ENCODE data around the gene CYFIP1.
A peak's percentile ranks its signal among the peaks of the same experiment; 100 is the strongest.

CYFIP1 gene

DNA sequence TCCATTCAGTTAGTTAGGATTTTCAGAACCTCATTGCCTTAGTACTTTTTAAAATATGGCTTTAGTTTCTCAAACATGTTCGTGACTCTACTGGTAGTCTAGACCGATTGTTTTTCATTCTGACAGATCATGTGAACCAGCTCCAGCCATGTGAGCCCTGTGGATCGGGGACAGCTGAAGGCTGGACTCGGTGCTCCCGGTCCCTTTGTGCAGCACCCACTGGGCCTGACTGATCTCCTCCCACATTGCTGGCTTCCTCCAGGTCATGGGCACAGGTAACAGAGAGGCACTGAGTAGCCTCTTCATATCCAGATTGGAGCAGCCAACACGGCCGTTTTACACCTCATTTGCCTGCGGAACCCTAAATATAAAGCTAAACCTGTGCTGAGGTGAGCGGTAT, 111.2 kb downstream of the CYFIP1 start:
- DNase-seq (ENCODE audit: low read depth), result no peak

DNA sequence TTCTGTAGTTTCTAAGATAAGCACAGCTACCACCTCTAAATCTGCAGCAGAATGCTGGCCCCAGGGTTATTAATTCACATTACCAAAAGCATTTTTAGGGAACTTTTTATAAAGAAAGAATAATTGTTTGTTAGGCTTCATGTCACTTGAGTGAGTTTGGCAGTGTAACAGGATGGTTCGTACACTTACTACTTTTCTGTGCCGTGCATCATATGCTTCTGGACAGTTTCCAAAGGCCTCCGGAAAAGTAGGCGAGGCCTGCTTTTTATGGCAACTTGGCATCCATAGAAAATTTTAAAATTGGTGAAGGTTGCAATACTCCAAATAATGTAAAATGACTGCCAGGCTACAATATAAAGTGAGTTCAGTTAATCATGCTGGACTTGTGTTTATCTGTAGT, 111.7 kb downstream of the CYFIP1 start:
- DNase-seq (ENCODE audit: low read depth), result no peak

DNA sequence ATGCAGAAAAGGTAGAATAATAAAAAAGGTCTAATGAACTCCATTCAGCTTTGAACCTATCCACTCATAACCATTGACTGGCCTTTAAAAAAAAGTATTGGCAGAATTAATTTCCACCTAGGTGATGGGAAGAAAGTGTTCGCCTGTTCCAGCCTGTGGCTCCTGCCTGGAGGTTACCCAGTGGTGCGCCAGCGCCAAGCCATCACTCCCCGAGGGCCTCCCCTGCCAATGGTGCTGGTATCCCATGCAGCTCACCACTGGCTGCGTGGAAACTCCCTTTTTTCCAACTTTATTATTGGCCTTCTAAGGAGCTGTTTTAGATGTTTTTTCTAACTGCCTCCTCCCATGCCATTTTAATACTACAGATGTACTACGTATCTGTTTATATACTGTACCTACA, 112.3 kb downstream of the CYFIP1 start:
- no peak for DNase-seq (ENCODE audit: low read depth)

DNA sequence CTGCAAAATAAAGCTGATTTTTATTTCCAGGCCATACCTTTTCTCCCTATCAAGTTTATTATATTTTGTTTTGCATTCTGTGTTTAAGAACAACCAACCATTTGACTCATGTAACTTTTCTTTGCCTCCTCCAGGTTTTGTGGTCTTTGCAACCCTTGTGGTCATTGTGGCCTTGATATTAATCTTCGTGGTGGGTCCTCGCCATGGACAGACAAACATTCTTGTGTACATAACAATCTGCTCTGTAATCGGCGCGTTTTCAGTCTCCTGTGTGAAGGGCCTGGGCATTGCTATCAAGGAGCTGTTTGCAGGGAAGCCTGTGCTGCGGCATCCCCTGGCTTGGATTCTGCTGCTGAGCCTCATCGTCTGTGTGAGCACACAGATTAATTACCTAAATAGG, 114.1 kb downstream of the CYFIP1 start:
- DNase-seq (ENCODE audit: low read depth), result no peak

DNA sequence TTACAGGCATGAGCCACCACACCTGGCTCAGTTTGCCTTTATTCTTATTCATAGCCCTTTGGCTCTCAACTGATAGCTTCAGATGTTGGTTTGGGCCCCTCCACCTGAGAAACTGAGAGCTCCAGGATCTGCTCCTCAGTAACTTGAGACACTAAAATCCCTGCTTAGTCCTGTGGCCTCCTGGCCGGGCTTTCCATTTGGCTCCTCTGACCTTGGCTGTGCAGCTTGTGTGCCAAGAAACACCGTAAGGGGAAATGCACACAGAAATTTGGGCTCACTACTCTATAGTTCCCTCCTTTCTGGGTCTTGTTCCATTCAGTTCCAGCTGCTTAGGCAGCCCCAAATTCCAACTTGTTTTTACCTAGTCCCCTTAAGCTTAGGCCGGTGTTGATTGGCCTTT, 116.8 kb downstream of the CYFIP1 start:
- DNase-seq (ENCODE audit: low read depth), result no peak

DNA sequence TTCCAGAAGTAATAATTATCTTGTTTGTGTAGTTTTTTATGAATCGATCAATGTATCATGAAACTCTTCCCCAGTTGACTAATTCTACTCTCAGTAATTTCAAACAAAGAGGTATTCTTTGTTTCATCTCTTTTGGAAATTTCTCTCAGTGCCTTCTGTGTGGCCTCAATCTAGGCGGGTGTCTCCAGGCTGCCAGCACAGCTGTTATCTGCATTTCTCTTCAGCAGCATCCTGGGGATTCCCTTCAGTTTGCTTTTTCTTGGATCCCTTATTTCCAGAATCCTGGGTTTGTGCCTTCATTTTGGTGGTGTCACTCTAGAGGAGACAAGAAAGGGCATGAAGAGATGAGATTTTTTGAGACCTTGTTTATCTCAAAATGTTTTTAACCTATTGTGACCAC, 119.0 kb downstream of the CYFIP1 start:
- no peak for DNase-seq (ENCODE audit: low read depth)

DNA sequence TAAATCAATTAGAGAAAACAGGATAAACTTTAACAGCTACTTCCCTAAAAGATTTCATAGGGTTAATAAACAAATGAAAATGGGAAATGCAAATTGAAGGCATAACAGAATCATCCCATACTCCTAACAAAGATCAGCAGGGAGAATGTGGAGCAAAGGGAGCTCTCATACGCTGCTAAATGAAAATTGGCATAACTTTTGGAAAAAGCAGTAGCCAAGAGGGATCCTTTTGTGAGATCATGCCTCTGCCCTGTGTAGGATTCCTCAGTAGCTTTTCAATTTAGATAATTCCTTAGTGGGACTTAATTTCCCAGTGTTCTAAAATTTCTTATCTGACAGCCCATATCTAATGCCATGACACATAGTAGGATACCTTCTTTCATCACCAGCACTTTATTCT, 123.5 kb downstream of the CYFIP1 start:
- no peak for DNase-seq (ENCODE audit: low read depth)

DNA sequence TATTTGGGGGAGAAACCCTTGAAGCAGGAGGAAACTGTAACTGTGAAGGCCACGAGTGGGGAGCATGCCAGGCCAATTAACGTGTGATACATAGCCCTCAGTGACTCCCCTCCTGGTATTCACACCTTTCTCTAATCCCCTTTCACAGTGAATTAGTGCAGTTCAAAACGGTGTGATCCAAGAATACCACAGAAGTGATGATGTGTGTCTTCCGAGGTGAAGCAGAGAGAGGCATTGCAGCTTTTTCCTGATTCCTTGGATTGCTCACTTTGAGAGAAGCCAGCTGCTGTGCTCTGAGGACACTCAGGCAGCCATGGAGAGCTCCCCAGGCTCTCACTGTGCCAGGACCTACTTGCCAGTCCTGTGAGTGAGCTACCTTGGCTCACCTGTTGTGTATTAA, 124.4 kb downstream of the CYFIP1 start:
- no peak for DNase-seq (ENCODE audit: low read depth)

DNA sequence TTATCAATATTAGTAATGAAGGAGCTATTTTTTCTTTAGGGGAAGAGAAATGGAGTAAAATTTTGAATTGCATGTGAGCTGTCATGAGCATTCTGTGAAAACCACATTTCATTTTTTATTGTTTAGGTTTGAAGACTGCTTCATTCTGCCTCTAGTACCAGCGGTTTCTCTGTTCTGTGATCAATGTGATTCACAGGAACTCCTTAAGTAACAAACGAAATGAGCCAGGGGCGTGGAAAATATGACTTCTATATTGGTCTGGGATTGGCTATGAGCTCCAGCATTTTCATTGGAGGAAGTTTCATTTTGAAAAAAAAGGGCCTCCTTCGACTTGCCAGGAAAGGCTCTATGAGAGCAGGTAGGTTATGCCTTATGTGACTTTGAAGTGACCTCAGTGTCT, 128.7 kb downstream of the CYFIP1 start:
- DNase-seq (ENCODE audit: low read depth), result no peak

DNA sequence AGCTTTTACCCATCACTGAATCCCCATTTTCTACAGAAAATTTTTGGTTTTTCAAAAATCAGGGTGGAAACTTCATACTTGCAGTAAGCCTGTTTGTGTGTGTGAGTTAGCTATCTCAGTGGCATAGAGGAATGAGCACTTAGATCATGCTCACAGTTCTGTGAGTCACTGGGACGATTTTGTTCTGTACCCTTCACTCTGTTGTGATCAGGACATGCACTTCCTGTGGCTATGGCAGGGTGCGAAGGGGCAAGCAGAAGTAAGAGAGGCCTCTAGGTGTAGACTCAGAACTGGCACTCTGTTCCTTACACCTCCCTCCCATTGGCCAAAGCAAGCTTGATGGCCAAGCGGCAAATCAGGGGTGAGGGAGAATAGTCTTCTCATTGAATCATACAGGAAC, 130.1 kb downstream of the CYFIP1 start:
- no peak for DNase-seq (ENCODE audit: low read depth)

DNA sequence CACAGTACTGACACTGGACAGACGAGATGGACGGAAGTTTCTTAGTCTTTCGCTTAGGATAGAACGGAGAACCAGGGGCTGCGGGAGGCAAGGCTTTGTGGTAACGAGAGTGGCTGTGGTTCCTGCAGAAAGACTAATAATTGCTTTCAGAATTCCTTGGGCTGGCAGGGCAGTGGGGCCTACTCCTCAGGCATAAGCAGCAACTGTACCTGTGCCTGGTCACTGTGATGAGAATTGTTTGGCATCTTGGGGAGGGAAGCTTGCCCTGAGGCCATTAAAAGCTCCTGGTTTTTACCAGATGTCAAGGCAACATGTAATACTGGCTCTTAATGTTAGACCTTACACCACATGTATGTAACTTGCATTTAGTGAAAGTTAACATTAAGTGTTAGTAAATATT, 134.1 kb downstream of the CYFIP1 start:
- DNase-seq (ENCODE audit: low read depth), result no peak

DNA sequence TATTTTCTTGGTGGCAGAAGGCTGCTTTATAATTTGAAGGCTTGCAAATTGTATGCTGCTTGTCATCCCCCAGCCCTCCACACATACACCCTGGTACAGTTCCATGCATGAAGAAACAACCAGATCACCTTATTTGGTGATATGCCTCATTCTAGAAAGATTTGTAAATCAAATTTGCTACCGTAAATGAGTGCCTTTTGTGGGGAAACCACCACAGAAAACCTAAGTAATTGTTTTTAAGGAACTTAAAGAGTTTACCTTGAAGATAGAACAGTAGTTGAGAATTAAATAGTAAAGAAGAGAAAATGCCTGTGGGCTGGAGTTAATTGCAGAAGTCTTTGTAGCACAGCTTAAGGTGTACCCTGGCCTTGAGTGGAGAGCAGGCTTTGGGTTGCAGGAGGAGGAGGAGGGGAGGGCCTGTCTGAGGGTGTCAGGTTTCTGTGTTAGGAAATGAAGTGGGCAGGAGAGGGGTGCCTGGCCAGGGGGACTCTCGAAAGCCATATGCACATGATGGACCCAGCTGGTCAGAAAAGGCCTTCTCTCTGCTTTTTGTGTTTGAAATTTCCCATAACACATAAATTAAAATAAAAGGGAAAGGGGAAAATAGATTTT, 134.8 kb downstream of the CYFIP1 start:
- no peak for DNase-seq (ENCODE audit: low read depth)

DNA sequence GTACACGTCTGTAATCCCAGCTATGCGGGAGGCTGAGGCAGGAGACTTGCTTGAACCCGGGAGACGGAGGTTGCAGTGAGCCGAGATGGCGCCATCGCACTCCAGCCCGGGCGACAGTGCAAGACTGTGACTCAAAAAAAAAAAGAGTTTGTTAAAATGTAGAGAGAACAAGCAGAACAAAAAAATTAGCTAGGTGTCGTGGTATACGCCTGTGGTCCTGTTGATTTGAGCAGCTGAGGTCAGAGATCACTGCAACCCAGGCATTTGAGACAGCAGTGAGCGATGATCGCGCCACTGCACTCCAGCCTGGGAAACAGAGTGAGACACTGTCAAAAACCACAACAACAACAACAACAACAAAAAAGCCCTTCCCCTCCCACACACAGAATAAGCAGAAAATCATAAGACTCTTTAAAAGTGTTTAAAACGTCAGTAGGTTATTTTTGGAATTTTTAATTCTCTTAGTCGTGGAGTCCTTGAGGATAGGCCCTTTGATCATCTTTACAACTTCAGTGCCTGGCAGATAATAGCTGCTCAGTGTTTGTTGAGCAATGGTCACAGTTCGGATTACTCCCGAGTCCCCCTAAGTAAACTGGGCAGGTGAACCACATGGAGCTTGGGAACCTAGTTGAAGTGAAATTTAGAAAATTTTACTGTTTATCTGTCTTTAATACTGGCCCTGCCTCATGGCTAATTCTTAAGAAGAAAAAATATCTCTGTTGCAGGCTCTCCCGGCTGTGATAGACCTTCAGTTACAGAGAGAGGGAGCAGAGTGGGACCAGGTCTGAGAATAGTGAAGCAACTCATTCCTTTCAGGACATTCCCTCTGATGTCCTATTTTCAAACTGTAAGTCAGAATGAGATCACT, 135.5 kb downstream of the CYFIP1 start:
- no peak for DNase-seq (ENCODE audit: low read depth)

DNA sequence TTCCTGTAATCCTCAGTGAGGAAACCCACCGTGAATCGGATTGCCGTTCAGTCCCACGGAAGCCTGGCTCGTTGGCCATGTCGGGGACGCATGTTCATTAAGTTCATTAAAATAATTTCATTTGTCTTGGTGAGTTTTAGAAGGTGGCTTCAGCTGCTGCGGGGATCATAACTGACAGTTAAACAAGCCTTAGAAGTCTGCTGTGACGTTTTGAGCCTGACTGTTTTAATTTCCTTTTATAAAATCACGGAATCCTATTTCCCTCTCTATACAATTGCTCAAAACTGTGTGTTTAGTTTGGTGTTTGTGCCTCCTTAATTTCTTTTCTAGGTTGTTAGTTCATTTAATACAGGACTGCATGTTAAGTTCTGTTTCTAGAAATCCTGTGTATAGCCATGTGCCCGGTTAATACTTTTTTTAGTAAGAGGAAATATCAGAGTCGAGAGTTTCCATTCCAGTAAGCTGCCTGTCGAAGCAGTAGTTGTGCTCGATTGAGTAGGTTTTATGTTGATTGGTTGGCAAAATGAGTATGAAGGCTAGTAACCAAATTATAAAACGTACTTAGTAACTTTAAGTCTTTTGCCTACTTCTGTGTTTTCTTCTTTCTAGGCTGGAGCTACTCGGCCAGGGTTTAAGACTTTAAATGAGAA, 141.0 kb downstream of the CYFIP1 start:
- no peak for DNase-seq (ENCODE audit: low read depth)

DNA sequence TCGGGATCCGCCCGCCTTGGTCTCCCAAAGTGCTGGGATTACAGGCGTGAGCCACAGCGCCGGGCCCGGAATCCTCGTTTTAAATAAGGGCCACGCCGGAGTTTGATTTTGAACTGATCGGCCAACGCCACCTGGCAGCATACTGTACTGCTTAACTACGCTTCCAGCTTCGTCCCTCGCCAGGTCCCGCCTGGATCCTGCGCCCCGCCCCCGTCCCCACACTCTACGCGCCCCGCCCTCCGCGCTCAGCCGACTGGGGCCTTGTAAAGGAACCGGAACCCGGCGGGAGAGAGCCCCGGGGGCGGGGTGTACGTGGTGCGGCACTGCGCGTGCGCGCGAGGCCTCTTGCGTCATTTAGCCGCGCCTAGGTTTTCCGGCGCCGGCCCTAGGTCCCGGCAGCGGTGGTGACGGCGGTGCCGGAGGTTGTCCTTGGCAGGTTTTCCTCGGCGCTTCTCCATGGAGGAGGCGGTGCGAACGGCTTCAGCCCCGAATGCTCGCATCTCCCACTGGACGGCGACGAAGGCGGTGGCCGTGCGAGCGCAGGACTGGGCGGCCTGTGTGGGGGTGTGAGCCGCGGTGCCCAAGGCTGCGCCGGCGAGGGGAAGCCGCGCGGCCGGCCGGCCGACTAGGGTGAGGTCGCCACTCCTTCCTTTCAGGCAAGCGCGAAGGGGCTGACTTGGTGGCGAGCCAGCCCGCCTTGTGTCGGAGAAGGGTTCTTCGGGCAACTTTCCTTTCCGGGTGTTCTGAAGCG, 141.7 kb downstream of the CYFIP1 start, which contains the start of gene NIPA2:
Gene NIPA2, plus strand, starts transcription at position 375 of the 751 bp plus-strand sequence. CDS start 13,066 bp downstream, outside the sequence.
- DNase-seq (ENCODE audit: low read depth), result peak; percentile 97

DNA sequence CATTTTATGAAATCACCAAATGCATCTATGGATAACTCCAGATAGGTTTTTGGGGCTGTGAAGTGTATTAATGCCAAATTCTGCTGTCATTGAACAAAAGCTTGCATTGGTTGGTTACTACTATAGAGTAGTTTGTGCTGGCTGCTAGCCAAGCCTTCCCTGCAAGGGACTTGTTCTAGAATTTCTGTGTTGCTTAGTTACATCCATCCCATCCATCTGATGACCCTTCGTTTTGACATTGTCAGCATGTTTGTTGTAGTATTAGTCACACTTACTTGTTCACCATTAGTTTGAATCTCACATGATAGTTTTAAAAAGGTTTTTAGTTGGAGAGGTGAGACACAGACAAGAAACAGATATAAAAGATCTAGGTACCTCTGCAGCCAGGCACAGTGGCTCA, 148.7 kb downstream of the CYFIP1 start:
- DNase-seq (ENCODE audit: low read depth), result no peak

DNA sequence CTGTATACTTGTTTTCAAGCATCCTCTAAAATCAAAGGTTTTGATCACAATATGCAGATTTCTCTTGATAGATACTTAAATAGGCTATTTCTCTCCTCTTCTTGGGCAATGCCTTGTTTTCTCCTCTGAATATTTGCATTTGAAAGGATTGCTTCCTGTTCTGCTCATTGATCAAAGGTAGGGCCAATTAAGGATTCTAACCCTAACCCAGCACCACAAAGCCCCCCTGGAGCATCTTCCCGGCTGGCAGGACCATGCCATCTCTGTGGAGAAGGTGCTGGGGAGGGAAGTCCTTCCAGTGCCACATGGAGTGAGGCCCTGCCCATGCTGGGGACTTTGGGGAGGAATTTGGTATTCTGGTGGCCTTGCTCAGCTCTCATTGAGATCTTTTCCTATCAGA, 153.0 kb downstream of the CYFIP1 start:
- no peak for DNase-seq (ENCODE audit: low read depth)

DNA sequence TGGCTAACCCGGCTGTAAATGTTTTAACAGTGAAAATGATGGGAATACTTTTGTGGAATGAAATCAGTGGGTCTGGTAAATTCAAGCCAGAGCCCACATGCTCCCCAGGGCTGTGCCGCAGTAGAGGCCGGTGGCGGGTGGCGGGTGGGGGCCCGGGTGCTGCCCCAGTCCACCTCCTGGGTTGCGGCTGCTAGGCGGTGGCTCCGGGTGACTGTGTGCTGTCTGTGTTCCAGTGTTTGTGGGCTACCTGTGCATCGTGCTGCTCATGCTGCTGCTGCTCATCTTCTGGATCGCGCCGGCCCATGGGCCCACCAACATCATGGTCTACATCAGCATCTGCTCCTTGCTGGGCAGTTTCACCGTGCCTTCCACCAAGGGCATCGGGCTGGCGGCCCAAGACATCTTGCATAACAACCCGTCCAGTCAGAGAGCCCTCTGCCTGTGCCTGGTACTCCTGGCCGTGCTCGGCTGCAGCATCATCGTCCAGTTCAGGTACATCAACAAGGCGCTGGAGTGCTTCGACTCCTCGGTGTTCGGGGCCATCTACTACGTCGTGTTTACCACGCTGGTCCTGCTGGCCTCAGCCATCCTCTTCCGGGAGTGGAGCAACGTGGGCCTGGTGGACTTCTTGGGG, 156.6 kb downstream of the CYFIP1 start:
- DNase-seq (ENCODE audit: low read depth), result no peak

DNA sequence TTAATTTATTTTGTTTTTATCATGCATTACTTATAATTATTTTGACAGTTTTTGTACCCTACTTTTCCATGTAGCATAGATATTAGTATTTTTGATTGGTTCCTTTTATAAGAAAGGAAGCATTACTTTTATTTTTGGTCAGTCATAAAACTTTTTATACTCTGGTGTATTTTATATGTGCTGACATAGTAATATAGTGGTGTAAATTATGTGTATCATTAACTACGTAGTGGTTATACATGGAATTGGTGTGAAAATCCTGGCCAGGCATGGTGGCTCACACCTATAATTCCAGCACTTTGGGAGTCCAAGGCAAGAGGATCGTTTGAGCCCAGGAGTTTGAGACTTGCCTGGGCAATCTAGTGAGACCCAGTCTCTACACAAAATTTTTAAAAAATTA, 160.5 kb downstream of the CYFIP1 start:
- DNase-seq (ENCODE audit: low read depth), result no peak

Data from fibroblast of the conjunctiva (primary cell).